ENCODE data around the gene CHAD.

DNA sequence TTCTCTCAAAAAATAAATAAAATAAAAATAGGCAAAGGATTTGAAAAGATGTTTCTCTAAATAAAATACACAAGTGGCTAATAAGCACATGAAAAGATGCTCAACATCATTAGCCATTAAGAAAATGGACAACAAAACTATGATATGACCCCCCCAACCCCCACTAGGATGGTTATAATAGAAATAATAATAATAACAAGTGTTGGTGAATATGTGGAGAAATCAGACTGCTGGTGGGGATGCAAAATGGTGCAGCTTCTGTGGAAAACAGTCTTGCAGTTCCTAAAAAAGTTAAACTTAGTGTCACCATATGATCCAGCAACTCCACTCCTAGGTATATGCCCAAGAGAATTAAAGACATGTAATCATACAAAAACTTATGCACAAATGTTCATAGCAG, 30.6 kb upstream of the CHAD start:
- TF ChIP-seq, protein P1, sequence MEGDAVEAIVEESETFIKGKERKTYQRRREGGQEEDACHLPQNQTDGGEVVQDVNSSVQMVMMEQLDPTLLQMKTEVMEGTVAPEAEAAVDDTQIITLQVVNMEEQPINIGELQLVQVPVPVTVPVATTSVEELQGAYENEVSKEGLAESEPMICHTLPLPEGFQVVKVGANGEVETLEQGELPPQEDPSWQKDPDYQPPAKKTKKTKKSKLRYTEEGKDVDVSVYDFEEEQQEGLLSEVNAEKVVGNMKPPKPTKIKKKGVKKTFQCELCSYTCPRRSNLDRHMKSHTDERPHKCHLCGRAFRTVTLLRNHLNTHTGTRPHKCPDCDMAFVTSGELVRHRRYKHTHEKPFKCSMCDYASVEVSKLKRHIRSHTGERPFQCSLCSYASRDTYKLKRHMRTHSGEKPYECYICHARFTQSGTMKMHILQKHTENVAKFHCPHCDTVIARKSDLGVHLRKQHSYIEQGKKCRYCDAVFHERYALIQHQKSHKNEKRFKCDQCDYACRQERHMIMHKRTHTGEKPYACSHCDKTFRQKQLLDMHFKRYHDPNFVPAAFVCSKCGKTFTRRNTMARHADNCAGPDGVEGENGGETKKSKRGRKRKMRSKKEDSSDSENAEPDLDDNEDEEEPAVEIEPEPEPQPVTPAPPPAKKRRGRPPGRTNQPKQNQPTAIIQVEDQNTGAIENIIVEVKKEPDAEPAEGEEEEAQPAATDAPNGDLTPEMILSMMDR (IDR thresholded peaks at IDR 0.05): no peak
- TF ChIP-seq RAD21 (IDR thresholded peaks at IDR 0.05; ENCODE audit: low read length) (no peak), YY1 (IDR thresholded peaks at IDR 0.05; ENCODE audit: low read depth) (no peak), RCOR1 (IDR thresholded peaks at IDR 0.05; ENCODE audit: low read length) (no peak), EP300 (IDR thresholded peaks at IDR 0.05; ENCODE audit: borderline replicate concordance in 1 of 2, low read depth in 1 of 2, low read length in 1 of 2) (no peak), GABPA (IDR thresholded peaks at IDR 0.05; ENCODE audit: low read depth) (no peak), RFX5 (IDR thresholded peaks at IDR 0.05; ENCODE audit: low read length) (no peak)
- TF ChIP-seq, protein P2, sequence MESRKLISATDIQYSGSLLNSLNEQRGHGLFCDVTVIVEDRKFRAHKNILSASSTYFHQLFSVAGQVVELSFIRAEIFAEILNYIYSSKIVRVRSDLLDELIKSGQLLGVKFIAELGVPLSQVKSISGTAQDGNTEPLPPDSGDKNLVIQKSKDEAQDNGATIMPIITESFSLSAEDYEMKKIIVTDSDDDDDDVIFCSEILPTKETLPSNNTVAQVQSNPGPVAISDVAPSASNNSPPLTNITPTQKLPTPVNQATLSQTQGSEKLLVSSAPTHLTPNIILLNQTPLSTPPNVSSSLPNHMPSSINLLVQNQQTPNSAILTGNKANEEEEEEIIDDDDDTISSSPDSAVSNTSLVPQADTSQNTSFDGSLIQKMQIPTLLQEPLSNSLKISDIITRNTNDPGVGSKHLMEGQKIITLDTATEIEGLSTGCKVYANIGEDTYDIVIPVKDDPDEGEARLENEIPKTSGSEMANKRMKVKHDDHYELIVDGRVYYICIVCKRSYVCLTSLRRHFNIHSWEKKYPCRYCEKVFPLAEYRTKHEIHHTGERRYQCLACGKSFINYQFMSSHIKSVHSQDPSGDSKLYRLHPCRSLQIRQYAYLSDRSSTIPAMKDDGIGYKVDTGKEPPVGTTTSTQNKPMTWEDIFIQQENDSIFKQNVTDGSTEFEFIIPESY (IDR thresholded peaks at IDR 0.05; ENCODE audit: borderline replicate concordance, low read depth): no peak
- TF ChIP-seq, protein P3, sequence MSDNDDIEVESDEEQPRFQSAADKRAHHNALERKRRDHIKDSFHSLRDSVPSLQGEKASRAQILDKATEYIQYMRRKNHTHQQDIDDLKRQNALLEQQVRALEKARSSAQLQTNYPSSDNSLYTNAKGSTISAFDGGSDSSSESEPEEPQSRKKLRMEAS (IDR thresholded peaks at IDR 0.05; ENCODE audit: low read depth): no peak
